Hepatic stellate cell (primary cell): ENCODE data around the gene ZFHX3.
A peak's percentile ranks its signal among the peaks of the same experiment; 100 is the strongest.

Experiments used
- DNase-seq: peaks from one replicate; pipeline ENCODE4 v3.0.0; 2011; ENCODE audit warnings: low spot score

The ZFHX3 gene

GRCh38 chr16:72789921-72790320 is 258.0 kb downstream of the ZFHX3 start:
- no peak for DNase-seq

DNA sequence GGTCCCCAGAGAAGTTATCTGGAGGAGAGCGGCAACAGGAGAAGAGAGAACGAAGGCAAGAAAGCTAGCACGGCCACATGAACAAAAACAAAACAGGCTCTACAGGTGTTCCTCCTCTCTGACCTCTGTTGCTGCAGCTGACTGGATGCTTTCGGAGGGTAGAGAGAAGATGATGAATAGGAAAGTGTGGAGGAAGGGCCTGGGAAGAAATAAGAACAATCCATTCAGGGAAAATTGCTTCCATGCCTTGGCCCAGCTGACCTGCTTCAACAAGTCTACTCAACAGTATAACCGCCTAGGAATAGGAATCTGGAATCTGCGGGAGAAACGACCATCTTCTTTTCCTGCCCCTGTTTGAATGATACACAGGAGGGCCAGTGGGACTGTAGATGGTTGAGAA is 258.5 kb downstream of the ZFHX3 start:
- no peak for DNase-seq

GRCh38 chr16:72788269-72788809 is 259.6 kb downstream of the ZFHX3 start:
- DNase-seq = no peak

GRCh38 chr16:72787514-72788268 is 260.2 kb downstream of the ZFHX3 start:
- DNase-seq = peak; percentile 95

DNA sequence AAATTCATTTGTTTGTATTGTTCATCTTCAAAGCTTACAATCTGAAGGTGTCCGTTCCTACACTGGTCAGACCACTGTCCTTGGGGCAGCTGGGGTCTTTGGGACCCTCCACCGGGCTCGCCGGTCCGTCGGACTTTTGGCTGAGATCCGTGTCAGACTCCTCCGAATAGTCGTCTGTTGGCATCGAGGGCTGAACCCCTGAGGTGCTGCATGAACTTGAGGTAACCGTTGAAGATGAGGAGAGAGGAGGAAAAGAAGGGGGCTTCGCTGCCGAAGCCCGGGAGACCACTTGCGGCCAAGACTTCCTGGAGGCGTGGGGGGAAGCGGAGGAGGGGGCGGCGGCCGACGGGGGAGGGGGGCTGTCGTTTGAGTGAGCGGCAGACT is 260.8 kb downstream of the ZFHX3 start:
- no peak for DNase-seq

DNA sequence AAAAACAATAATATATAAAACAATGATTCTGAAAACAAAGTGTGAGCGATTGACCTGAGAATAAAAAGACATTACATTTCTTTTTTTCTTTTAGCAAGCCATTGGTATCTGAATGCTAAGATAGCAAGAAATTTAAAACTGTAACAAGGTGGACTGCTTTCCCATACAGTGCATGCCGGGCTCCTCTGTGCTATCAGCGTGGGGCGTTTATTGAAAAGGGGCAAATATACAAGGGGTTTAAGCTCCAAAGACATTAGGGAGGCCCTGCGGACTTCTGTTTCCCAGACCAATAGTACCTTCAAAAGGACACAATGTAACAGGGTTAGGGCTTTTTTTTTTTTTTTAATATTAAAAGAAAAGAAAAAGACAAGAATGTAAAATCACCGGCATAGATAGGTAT is 261.3 kb downstream of the ZFHX3 start:
- DNase-seq = no peak

- DNase-seq = peak; percentile 34
Measured at GRCh38 chr16:72785886-72786285, 262.0 kb downstream of the ZFHX3 start.

DNA sequence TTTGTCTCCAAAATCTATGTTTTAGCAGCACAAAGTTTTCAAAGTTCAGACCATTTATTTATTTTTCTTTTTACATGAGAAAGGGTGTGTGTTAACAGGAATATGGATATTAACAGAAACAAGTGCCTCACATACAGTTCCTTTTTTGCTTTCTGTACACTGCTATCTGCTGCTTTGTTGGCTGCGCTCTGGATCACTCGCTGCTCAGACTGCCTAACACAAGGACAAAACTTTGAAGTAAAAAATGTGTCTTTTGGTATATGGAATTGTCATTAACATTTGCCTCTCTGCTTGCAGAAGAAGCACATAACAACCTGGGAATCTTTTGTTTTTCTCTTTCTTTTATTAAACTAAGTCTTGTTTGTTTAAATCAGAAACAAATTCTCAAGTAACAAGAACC is 262.8 kb downstream of the ZFHX3 start:
- no peak for DNase-seq

- DNase-seq = no peak
Measured at GRCh38 chr16:72783716-72784318, 264.1 kb downstream of the ZFHX3 start.

- DNase-seq = no peak
Measured at GRCh38 chr16:72769876-72770275, 278.1 kb downstream of the ZFHX3 start.

DNA sequence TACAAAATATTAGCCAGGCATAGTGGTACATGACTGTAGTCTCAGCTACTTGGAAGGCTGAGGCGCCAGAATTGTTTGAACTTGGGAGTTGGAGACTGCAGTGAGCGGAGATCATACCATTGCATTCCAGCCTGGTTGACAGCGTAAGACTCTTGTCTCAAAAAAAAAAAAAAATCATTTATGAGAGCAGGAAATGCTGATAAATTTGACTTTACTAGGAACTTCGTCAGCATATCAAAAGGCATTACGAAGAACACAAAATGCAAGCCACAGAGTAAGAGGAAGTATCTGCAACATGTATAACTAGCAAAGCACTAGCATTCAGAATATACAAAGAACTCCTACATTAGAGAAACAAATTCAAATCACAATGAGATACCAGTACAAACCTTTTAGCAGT is 279.3 kb downstream of the ZFHX3 start:
- DNase-seq = no peak

DNA sequence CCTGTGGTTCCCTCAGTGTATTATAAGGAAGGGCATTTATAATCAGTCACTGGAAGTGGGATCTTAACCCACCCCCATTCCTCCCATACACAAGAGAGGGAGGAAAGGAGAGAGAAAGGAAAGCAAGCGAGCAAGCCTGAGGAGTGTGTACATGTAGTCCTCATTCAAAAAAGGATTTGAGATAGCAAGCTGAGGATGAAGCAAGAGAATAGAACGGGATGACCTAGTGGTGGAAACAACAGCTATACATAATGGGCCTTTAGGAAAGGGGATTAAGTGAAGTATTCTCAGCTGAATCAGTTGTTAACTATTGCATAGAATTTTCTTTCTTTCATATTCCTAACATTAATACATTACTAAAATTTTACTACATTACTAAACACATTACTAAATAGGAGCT is 281.4 kb downstream of the ZFHX3 start:
- DNase-seq = no peak

DNA sequence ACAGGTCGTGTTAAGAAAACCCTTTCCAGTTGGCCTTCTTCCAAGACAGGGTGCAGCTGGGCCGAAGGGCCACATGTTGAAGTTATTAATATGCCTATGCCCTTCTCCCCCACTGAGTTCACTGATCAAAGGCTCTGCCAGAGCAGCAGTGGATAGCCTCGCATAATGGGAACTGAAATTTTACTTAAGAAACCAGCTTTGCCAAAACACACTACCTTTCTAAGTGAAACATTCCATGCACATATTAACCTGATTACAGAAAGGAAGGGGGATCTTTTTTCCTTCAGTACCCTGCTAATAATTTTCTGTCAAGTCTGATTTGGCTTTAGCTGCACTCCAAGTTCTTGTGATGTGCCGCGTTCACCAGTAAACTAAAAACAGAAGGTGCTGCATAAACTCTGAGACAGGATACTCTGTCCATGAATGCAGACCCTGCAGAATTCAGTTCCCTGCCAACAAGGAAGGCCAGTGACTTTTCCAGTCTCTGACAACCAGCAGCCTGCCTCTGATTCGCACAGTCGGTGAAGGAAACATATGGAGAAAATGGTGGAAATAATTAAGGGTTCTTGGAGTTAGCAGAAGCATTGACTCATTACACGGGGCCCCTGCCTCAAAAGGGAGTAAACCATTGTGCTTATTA is 283.8 kb downstream of the ZFHX3 start:
- DNase-seq = no peak

- no peak for DNase-seq
Measured at GRCh38 chr16:72760581-72760980, 287.3 kb downstream of the ZFHX3 start.

GRCh38 chr16:72753881-72754280 is 294.0 kb downstream of the ZFHX3 start:
- no peak for DNase-seq

- DNase-seq = no peak
Measured at GRCh38 chr16:72752004-72752695, 295.8 kb downstream of the ZFHX3 start.

- DNase-seq = no peak
Measured at GRCh38 chr16:72751076-72751475, 296.9 kb downstream of the ZFHX3 start.

- DNase-seq = no peak
Measured at GRCh38 chr16:72749091-72749490, 298.8 kb downstream of the ZFHX3 start.

GRCh38 chr16:72744076-72744793 is 303.7 kb downstream of the ZFHX3 start:
- no peak for DNase-seq

DNA sequence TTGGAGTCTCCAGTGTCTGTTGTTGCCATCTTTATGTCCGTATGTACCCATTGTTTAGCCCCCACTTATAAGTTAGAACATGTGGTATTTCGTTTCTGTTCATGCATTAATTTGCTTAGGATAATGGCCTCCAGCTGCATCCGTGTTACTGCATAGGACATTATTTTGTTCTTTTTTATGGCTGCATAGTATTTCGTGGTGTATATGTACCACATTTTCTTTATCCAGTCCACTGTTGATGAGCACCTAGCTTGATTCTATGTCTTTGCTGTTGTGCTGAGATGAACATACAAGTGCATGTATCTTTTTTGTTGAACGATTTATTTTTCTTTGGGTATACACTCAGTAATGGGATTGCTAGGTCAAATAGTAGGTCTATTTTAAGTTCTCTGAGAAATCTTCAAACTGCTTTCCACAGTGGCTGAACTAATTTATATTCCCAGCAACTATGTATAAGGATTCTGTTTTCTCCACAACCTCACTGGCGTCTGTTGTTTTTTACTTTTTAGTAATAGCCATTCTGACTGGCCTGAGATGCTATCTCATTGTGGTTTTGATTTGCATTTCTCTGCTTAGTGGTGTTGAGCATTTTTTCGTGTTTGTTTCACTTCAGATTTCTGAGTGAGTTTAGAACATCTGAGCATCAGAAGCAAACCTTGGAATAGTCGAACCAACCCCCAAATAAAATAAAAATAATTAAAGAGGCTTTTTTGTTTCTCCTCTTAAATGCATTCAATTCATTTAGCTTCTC is 304.7 kb downstream of the ZFHX3 start:
- DNase-seq = no peak

DNA sequence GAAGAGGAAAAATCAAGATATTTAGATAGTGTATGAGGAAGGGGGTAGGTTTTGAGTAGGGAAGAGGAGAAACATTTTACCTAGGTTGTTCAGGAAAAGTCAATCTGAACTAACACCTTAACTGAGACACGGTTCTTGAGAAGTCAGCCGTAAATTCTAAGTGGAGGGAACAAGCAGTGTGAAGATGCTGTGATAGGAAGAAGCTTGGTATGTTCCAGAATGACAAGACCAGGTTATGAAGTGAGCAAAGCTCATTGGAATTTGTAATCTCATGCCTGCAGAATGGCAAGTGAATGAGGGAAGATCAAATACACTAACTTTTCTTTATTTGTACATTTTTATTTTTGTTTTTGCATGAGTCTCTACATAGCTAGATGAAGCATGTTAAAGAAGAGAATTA is 307.6 kb downstream of the ZFHX3 start:
- no peak for DNase-seq
